Esophagus squamous epithelium (tissue), 5 donors: ENCODE results near the gene UBL3. TPM values are rescaled to one million over a fixed set of nuclear protein-coding genes. Genes with fewer than 3 reads are reported as not detected.

ENCODE experiments used
- DNase-seq: peaks from one replicate; lab custom pipeline; 2025; lab: John Stamatoyannopoulos, UW
- H3K27ac ChIP-seq, 4 donors: fragments of 200-600 bp; sonication (generic); one replicate each; pipeline ENCODE4 v1.5.1; 2016 to 2019; ENCODE audit warnings: mild to moderate bottlenecking in 1 of 4
- H3K27me3 ChIP-seq, 4 donors: fragments of 200-600 bp; sonication (generic); 1 replicate in 3 of 4; 2 replicates in 1 of 4; pipeline versions ENCODE4 v1.5.1 to v1.6.0; 2017 to 2021; ENCODE audit warnings: antibody characterized with exemption in 1 of 4
- H3K36me3 ChIP-seq, 3 donors: fragments of 200-600 bp; sonication (generic); one replicate each; pipeline ENCODE4 v1.5.1; 2016 to 2019
- H3K4me1 ChIP-seq, 3 donors: fragments of 200-600 bp; sonication (generic); one replicate each; pipeline ENCODE4 v1.5.1; 2017 to 2019
- H3K4me3 ChIP-seq, 4 donors: fragments of 200-600 bp; sonication (generic); 1 replicate in 3 of 4; 2 replicates in 1 of 4; pipeline ENCODE4 v1.5.1; 2016 to 2019; ENCODE audit warnings: mild to moderate bottlenecking in 2 of 4, moderate library complexity in 1 of 4
- H3K9me3 ChIP-seq, 3 donors: fragments of 200-600 bp; sonication (generic); one replicate each; pipeline ENCODE4 v1.5.1; 2016 to 2019
- POLR2A ChIP-seq, 4 donors: fragments of 450-650 bp; IDR thresholded peaks; one replicate each; pipeline ENCODE4 v1.6.1; 2017; ENCODE audit warnings: antibody characterized with exemption in 4 of 4, mild to moderate bottlenecking in 4 of 4, moderate library complexity in 3 of 4
- WGBS, 2 donors: methylation state at CpG; one replicate each; pipeline ENCODE4 v1.1.5; 2018; 5-methylcytosine and 5-hydroxymethylcytosine counted together
- intact Hi-C: fragments of 100-400 bp; cut with DNase I; formaldehyde crosslinking; loops from one replicate; pipeline ENCODE4 v1.15.0; 2022
- total RNA-seq, 4 donors: library from RNA; depleted of rRNA; stranded (reverse); fragments of >200 nt; gene quantifications; one replicate each; pipeline ENCODE4 v1.1.0, GENCODE V29; 2016
- TF ChIP-seq, protein P1 (sequence below), 6 experiments: fragments of 450-650 bp in 4 of 6; fragments of 200-600 bp in 2 of 6; sonication (generic) in 2 of 6; IDR thresholded peaks; one replicate each; pipeline ENCODE4 v1.5.1; 2016 to 2019; ENCODE audit warnings: antibody characterized with exemption in 6 of 6, mild to moderate bottlenecking in 4 of 6, moderate library complexity in 4 of 6
- donor health status: DM: yes; HTN: yes; CAD: no.

UBL3 gene
- total RNA-seq, 4 donors from 2014 or later, result 28.1 to 47.1 (median 35.4) TPM

DNA sequence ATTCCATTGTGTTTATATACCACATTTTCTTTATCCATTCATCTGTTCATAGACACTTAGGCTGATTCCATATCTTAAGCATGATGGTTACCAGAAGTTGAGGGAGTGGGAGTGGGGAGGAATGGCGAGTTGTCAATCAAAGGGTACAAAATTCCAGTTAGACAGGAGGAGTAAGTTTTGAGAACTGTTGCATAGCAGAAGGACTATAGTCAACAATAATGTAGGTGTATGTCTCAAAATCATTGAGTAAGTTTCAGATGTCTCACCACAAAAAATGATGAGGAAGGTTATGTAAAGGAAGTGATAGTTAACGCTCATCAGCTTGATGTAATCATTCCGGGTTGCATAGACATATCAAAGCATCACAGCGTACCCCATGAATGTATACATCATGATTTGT, 4.6 kb upstream of the UBL3 start:
- no peaks in the 10 kb centered on the region for H3K9me3 ChIP-seq
- H3K27ac ChIP-seq, result no peak overlapping the region
- 71 to 85% methylated on average over 4 of the region's 4 CpGs for WGBS, 2 donors
- TF ChIP-seq, protein P1, sequence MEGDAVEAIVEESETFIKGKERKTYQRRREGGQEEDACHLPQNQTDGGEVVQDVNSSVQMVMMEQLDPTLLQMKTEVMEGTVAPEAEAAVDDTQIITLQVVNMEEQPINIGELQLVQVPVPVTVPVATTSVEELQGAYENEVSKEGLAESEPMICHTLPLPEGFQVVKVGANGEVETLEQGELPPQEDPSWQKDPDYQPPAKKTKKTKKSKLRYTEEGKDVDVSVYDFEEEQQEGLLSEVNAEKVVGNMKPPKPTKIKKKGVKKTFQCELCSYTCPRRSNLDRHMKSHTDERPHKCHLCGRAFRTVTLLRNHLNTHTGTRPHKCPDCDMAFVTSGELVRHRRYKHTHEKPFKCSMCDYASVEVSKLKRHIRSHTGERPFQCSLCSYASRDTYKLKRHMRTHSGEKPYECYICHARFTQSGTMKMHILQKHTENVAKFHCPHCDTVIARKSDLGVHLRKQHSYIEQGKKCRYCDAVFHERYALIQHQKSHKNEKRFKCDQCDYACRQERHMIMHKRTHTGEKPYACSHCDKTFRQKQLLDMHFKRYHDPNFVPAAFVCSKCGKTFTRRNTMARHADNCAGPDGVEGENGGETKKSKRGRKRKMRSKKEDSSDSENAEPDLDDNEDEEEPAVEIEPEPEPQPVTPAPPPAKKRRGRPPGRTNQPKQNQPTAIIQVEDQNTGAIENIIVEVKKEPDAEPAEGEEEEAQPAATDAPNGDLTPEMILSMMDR (IDR thresholded peaks at IDR 0.05), result no peak
- no peak for TF ChIP-seq POLR2A (IDR thresholded peaks at IDR 0.05)
- peaks cover 0 to 9% (median 0%) of the 10 kb centered on the region in 3 donors for H3K4me1 ChIP-seq
- H3K27me3 ChIP-seq, result no peaks in the 10 kb centered on the region
- DNase-seq, result no peak
- no peaks in the 10 kb centered on the region for H3K36me3 ChIP-seq
- no peak overlapping the region for H3K4me3 ChIP-seq
- intact Hi-C loops, result no loop called here

DNA sequence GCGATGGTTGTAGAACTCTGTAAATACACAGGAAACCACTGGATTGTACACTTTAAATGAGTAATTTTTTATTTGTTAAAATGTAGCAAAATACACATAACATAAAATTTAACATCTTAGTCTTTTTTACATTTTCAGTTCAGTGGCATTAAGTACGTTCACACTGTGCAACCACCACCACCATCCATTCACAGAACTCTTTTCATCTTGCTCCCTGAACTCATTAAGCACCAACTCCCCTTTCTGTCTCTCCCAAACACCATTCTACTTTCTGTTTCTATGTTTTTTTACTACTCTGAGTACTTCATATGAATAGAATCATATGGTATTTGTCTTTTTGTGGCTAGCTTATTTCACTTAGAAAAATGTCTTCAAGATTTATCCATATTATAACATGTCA, 2.7 kb upstream of the UBL3 start:
- no peaks in the 10 kb centered on the region for H3K9me3 ChIP-seq
- WGBS, 2 donors, result 74 to 78% methylated on average over 2 of the region's 2 CpGs
- peaks cover 0 to 9% (median 0%) of the 10 kb centered on the region in 3 donors for H3K4me1 ChIP-seq
- no peak for DNase-seq
- no peak for TF ChIP-seq POLR2A (IDR thresholded peaks at IDR 0.05)
- TF ChIP-seq, protein P1 (IDR thresholded peaks at IDR 0.05), result no peak
- no peaks in the 10 kb centered on the region for H3K36me3 ChIP-seq
- no peaks in the 10 kb centered on the region for H3K27me3 ChIP-seq
- no peak overlapping the region for H3K4me3 ChIP-seq
- no peak overlapping the region for H3K27ac ChIP-seq
- intact Hi-C loops, result no loop called here

DNA sequence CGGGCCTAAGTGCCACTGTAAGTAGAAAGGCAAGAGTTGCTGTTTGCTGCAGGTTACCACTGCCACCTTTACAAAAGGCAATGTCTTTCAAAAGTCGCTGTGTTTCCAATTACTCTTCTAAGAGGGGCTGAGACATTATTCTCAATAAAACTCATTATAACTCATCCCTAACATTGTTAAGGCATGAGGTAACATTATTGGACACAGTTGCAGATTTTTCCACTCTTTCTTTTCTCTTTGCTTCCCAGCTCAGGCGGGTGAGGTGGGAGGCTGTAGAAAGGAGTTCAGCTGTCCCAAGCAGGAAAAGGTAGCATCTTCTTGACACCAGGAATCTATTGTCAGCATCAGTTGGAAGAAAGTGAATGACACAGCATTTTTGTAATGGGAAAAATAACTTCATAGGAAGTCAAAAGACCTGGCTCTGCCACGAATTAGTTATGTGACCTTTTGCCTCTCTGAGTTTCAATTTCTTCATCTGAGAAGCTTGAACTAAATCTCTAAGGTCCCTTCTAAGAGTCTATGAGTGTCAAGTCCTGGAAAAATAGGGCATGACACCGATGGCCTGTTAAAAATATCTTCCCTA, 2.1 kb upstream of the UBL3 start:
- Histone ChIP-seq H3K4me3 (no peak overlapping the region), H3K9me3 (no peaks in the 10 kb centered on the region), H3K4me1 (peaks cover 0 to 13% (median 0%) of the 10 kb centered on the region in 3 donors), H3K27me3 (no peaks in the 10 kb centered on the region), H3K27ac (no peak overlapping the region), H3K36me3 (no peaks in the 10 kb centered on the region)
- no peak for DNase-seq
- intact Hi-C loops, result no loop called here
- no peak for TF ChIP-seq POLR2A (IDR thresholded peaks at IDR 0.05)
- TF ChIP-seq, protein P1 (IDR thresholded peaks at IDR 0.05), result no peak
- 56 to 66% methylated on average over 4 to 5 of the region's 5 CpGs for WGBS, 2 donors

DNA sequence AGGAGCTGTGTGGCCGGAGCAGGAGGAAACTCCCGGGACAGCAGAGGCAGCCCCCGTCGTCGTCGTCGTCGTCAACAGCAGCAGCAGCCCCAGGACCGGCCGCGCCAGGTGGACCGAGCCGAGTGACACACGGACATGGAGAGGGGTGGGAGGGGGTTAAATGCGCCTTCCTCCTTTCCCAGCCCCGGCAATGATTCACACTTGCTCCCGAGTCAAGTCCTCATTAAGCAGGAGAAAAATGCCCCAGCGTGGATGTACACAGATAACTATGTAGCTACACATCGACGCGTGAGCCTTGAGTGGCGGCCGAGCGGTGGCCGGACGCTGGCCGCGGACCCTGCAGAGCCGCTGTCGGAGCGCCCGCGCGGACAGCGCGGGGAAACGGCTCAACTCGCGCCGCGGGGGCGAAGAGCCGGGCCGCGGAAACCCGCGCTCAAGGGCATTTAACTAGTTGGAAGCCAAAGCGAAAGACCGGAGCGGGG, 645 bp downstream of the UBL3 start:
- intact Hi-C loops, result loop anchor here (5.0 kb wide), 1 partner anchor 263 kb away; no protein-coding TSS in a partner anchor
- no peaks in the 10 kb centered on the region for H3K27me3 ChIP-seq
- peaks cover 0 to 36% (median 0%) of the 10 kb centered on the region in 3 donors for H3K4me1 ChIP-seq
- H3K4me3 ChIP-seq, result peak overlapping the region; percentile 80 to 96 (median 88)
- H3K9me3 ChIP-seq, result no peaks in the 10 kb centered on the region
- whole genome bisulfite sequencing, 2 donors, result 0 to 1% methylated on average over 16 to 23 of the region's 50 CpGs
- H3K36me3 ChIP-seq, result no peaks in the 10 kb centered on the region
- DNase-seq, result no peak
- H3K27ac ChIP-seq, result peak overlapping the region; percentile 99 to 100 (median 99)
- TF ChIP-seq, protein P1 (IDR thresholded peaks at IDR 0.05), result peak in 1 of 6 experiments; percentile 2
- no peak for TF ChIP-seq POLR2A (IDR thresholded peaks at IDR 0.05)

DNA sequence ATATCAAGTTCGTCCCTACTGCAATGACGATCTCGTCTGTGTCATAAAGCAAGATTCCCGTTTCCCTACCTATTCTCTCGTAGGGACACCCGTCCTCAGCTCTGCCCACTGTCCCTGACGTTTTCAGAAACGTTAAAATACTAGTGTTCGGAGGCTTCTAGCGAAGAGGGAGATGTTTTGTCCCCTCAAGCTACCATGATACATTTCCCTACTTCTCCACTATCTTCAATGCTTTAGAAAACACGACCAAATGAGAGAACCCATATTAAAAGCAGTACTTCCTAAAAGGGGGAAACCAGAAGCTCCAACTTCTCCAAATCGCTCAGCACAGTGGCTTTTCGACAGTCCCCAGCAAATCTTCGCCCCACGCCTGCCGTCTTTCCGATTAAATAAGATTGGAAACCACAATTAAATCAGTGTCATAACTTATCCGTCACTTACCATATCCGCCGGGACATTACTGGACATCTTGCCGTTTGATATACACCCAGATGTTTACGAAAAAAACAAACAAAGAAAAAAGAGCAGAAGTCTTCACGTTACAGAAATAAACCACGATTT, 1.3 kb downstream of the UBL3 start:
- 0 to 1% methylated on average over 24 of the region's 24 CpGs for WGBS, 2 donors
- Histone ChIP-seq H3K9me3 (no peaks in the 10 kb centered on the region), H3K36me3 (no peaks in the 10 kb centered on the region), H3K27me3 (no peaks in the 10 kb centered on the region), H3K4me1 (peaks cover 0 to 41% (median 0%) of the 10 kb centered on the region in 3 donors), H3K27ac (peak overlapping the region; percentile 99 to 100 (median 99)), H3K4me3 (peak overlapping the region; percentile 80 to 96 (median 88))
- no peak for DNase-seq
- no peak for TF ChIP-seq POLR2A (IDR thresholded peaks at IDR 0.05)
- TF ChIP-seq, protein P1 (IDR thresholded peaks at IDR 0.05), result no peak
- intact Hi-C loops, result loop anchor here (5.0 kb wide), 1 partner anchor 263 kb away; no protein-coding TSS in a partner anchor
